Lower leg skin (tissue), 3 donors: ENCODE measurements around the gene GGTA1.

Experiments used
- POLR2A ChIP-seq, 2 donors: fragments of 450-650 bp; IDR thresholded peaks; one replicate each; pipeline ENCODE4 v1.6.1; 2016 to 2017; ENCODE audit warnings: antibody characterized with exemption in 2 of 2, mild to moderate bottlenecking in 1 of 2, moderate library complexity in 1 of 2
- TF ChIP-seq, protein P1 (sequence below), 3 donors: fragments of 450-650 bp; IDR thresholded peaks; one replicate each; pipeline ENCODE4 v1.5.1; 2016; ENCODE audit warnings: antibody characterized with exemption in 3 of 3, mild to moderate bottlenecking in 3 of 3, moderate library complexity in 2 of 3

DNA sequence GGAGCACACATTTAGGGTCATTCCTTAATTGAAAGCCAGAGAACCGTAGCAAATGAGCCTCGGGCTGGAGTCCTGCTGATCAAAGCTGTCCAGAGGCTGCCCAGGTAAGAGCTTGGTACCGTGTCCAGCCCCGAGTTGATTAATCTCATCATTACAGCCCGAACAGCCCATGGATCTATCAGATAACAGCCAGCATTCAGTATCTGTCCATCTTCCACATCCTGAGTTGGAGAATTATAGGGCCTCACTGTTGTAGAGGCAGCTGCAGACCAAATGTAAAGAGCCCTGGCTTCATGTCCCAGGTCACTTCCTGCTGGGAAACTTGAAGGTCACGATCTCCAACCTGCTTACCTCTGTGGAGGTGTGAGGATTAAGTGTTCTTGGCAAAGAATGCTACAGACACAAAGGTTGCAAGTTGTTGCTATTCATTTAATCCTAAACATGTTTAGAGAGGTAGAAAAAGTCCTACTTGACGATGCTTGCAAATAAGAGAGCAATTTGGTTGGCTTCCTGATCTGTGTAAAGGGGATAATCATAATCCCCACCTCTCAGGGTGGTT is 16.1 kb downstream of the GGTA1 start:
- TF ChIP-seq, protein P1, sequence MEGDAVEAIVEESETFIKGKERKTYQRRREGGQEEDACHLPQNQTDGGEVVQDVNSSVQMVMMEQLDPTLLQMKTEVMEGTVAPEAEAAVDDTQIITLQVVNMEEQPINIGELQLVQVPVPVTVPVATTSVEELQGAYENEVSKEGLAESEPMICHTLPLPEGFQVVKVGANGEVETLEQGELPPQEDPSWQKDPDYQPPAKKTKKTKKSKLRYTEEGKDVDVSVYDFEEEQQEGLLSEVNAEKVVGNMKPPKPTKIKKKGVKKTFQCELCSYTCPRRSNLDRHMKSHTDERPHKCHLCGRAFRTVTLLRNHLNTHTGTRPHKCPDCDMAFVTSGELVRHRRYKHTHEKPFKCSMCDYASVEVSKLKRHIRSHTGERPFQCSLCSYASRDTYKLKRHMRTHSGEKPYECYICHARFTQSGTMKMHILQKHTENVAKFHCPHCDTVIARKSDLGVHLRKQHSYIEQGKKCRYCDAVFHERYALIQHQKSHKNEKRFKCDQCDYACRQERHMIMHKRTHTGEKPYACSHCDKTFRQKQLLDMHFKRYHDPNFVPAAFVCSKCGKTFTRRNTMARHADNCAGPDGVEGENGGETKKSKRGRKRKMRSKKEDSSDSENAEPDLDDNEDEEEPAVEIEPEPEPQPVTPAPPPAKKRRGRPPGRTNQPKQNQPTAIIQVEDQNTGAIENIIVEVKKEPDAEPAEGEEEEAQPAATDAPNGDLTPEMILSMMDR (IDR thresholded peaks at IDR 0.05): no peak
- no peak for TF ChIP-seq POLR2A (IDR thresholded peaks at IDR 0.05)
